H1 (cell line): Measurements from ENCODE around the gene HMGCS2. TPM values are rescaled to one million over a fixed set of nuclear protein-coding genes. Genes with fewer than 3 reads are reported as not detected.

Experiments used
- CTCF ChIA-PET: fragments of 300-600 bp; sonication (Branson Sonifier 250); formaldehyde crosslinking; loops from one replicate; lab custom pipeline; 2021; ENCODE audit not compliant: partially characterized antibody; lab: Charles Lee
- POLR2A ChIA-PET: fragments of 300-600 bp; sonication (Branson Sonifier 250); formaldehyde crosslinking; loops from one replicate; lab custom pipeline; 2021; ENCODE audit warnings: inconsistent platforms; ENCODE audit not compliant: partially characterized antibody; lab: Charles Lee
- DNase-seq, 2 experiments: peaks; one replicate each; pipeline versions ENCODE4 v3.0.0 to v3.0.0-alpha.2; 2010 to 2022; ENCODE audit warnings: low spot score in 2 of 2, low read depth in 1 of 2, mixed read lengths in 1 of 2
- FAIRE-seq: peaks from 2 replicates; lab custom pipeline; 2011; peaks lifted over from hg19 to GRCh38; lab: Jason Lieb, UNC
- H2AFZ ChIP-seq: 2 replicates; pipeline ENCODE4 v1.8.1; 2012; ENCODE audit warnings: low read length, inconsistent platforms
- H2AK5ac ChIP-seq: 2 replicates; pipeline ENCODE4 v1.6.1; 2013; ENCODE audit warnings: low read depth, low read length
- H2BK120ac ChIP-seq: replicated peaks from 2 replicates; pipeline ENCODE3; 2013; ENCODE audit warnings: low read depth, low read length, inconsistent platforms
- H2BK12ac ChIP-seq: 2 replicates; pipeline ENCODE4 v1.6.1; 2013; ENCODE audit warnings: low read depth, low read length
- H2BK15ac ChIP-seq: 2 replicates; pipeline ENCODE4 v1.6.1; 2013; ENCODE audit warnings: low read length
- H2BK20ac ChIP-seq: 2 replicates; pipeline ENCODE4 v1.6.1; 2013; ENCODE audit warnings: low read length
- H2BK5ac ChIP-seq: 2 replicates; pipeline ENCODE4 v1.6.1; 2013; ENCODE audit warnings: low read depth, low read length
- H3K14ac ChIP-seq: 2 replicates; pipeline ENCODE4 v1.6.1; 2013; ENCODE audit warnings: inconsistent platforms; ENCODE audit not compliant: insufficient read length
- H3K18ac ChIP-seq: 2 replicates; pipeline ENCODE4 v1.6.1; 2013; ENCODE audit warnings: low read length; ENCODE audit errors: extremely low read depth
- H3K23ac ChIP-seq: 2 replicates; pipeline ENCODE4 v1.6.1; 2013; ENCODE audit warnings: inconsistent platforms; ENCODE audit not compliant: insufficient read length
- H3K23me2 ChIP-seq: 2 replicates; pipeline ENCODE4 v1.6.1; 2013; ENCODE audit warnings: low read depth, low read length
- H3K27ac ChIP-seq: 2 replicates; pipeline ENCODE4 v1.6.1; 2011; ENCODE audit warnings: low read depth, low read length, inconsistent platforms
- H3K27me3 ChIP-seq, 4 experiments: replicated peaks in 1 of 4; 1 replicate in 1 of 4; 2 replicates in 3 of 4; pipeline versions ENCODE4 v1.6.1 to v1.8.1; 2011 to 2013; ENCODE audit warnings: low read length in 3 of 4, mild to moderate bottlenecking in 3 of 4, inconsistent platforms in 2 of 4, mixed read lengths in 2 of 4, moderate library complexity in 1 of 4; ENCODE audit not compliant: control insufficient read depth in 3 of 4, insufficient read depth in 3 of 4; ENCODE audit errors: extremely low read depth in 1 of 4
- H3K36me3 ChIP-seq, 4 experiments: 2 replicates each; pipeline versions ENCODE4 v1.6.1 to v1.8.1; 2011 to 2013; ENCODE audit warnings: mild to moderate bottlenecking in 4 of 4, low read length in 3 of 4, moderate library complexity in 2 of 4, control low read depth in 1 of 4, inconsistent platforms in 1 of 4; ENCODE audit not compliant: insufficient read depth in 4 of 4, control insufficient read depth in 2 of 4
- H3K4ac ChIP-seq: replicated peaks from 2 replicates; pipeline ENCODE3; 2013; ENCODE audit warnings: low read length, low read depth, mixed read lengths, inconsistent platforms; ENCODE audit not compliant: insufficient read length
- H3K4me1 ChIP-seq, 4 experiments: replicated peaks in 1 of 4; 1 replicate in 1 of 4; 2 replicates in 3 of 4; pipeline versions ENCODE4 v1.6.1 to v1.8.1; 2011 to 2013; ENCODE audit warnings: low read length in 3 of 4, inconsistent platforms in 2 of 4, mixed read lengths in 1 of 4; ENCODE audit not compliant: insufficient read depth in 4 of 4, control insufficient read depth in 3 of 4
- H3K4me2 ChIP-seq, 2 experiments: 2 replicates each; pipeline versions ENCODE4 v1.6.1 to v1.8.1; 2011 to 2013; ENCODE audit warnings: low read depth in 2 of 2, low read length in 2 of 2, control low read depth in 1 of 2, inconsistent platforms in 1 of 2, mild to moderate bottlenecking in 1 of 2; ENCODE audit not compliant: insufficient read depth in 1 of 2
- H3K4me3 ChIP-seq, 4 experiments: fragments of 200-600, 300-600 bp in 1 of 4; sonication (generic), shearing (Covaris generic), sonication (Bioruptor Twin) in 1 of 4; 2 replicates each; pipeline versions ENCODE4 v1.5.1 to v1.8.1; 2011 to 2016; ENCODE audit warnings: low read length in 4 of 4, low read depth in 3 of 4, control low read depth in 2 of 4, inconsistent platforms in 2 of 4, mild to moderate bottlenecking in 2 of 4, mixed read lengths in 1 of 4, moderate library complexity in 1 of 4; ENCODE audit not compliant: insufficient read depth in 2 of 4; ENCODE audit errors: extremely low read depth in 1 of 4
- H3K56ac ChIP-seq: replicated peaks from 2 replicates; pipeline ENCODE3; 2013; ENCODE audit warnings: low read depth, mild to moderate bottlenecking, mixed read lengths, low read length, inconsistent platforms; ENCODE audit not compliant: insufficient read length
- H3K79me1 ChIP-seq: 2 replicates; pipeline ENCODE4 v1.6.1; 2013; ENCODE audit warnings: low read depth, low read length, control low read depth
- H3K79me2 ChIP-seq, 2 experiments: 2 replicates each; pipeline versions ENCODE4 v1.6.1 to v1.8.1; 2012 to 2013; ENCODE audit warnings: low read length in 2 of 2, mild to moderate bottlenecking in 2 of 2, inconsistent platforms in 1 of 2; ENCODE audit not compliant: insufficient read depth in 2 of 2, control insufficient read depth in 1 of 2
- H3K9ac ChIP-seq, 4 experiments: replicated peaks in 1 of 4; 1 replicate in 1 of 4; 2 replicates in 3 of 4; pipeline versions ENCODE4 v1.6.1 to v1.8.1; 2011 to 2013; ENCODE audit warnings: low read depth in 3 of 4, low read length in 3 of 4, control low read depth in 2 of 4, mild to moderate bottlenecking in 2 of 4, moderate library complexity in 2 of 4, inconsistent platforms in 1 of 4; ENCODE audit errors: extremely low read depth in 1 of 4
- H3K9me3 ChIP-seq, 2 experiments: 2 replicates each; pipeline versions ENCODE4 v1.6.1 to v1.8.1; 2012 to 2013; ENCODE audit warnings: mild to moderate bottlenecking in 2 of 2, moderate library complexity in 2 of 2, control low read depth in 1 of 2, inconsistent platforms in 1 of 2, low read depth in 1 of 2, low read length in 1 of 2, mixed read lengths in 1 of 2; ENCODE audit not compliant: insufficient read depth in 2 of 2
- H4K20me1 ChIP-seq, 2 experiments: replicated peaks in 1 of 2; 2 replicates each; pipeline versions ENCODE3 to v1.8.1; 2011 to 2013; ENCODE audit warnings: inconsistent platforms in 2 of 2, low read length in 2 of 2, mild to moderate bottlenecking in 1 of 2; ENCODE audit not compliant: insufficient read depth in 2 of 2, control insufficient read depth in 1 of 2
- H4K5ac ChIP-seq: 2 replicates; pipeline ENCODE4 v1.6.1; 2013; ENCODE audit warnings: low read length, low read depth, mixed read lengths, inconsistent platforms; ENCODE audit not compliant: insufficient read length
- H4K8ac ChIP-seq: 2 replicates; pipeline ENCODE4 v1.8.0; 2013; ENCODE audit warnings: mild to moderate bottlenecking, moderate library complexity, low read length, inconsistent platforms; ENCODE audit not compliant: insufficient read depth; ENCODE audit errors: extremely low read depth
- H4K91ac ChIP-seq: replicated peaks from 2 replicates; pipeline ENCODE3; 2013; ENCODE audit warnings: low read length, mixed read lengths, inconsistent platforms; ENCODE audit not compliant: insufficient read length
- ASH2L ChIP-seq: fragments of 200-600, 300-600 bp; sonication (generic); IDR thresholded peaks from one replicate; pipeline ENCODE4 v1.7.1; 2017; ENCODE audit warnings: low read length
- ATF3 ChIP-seq: IDR thresholded peaks from 2 replicates; pipeline ENCODE4 v1.6.1; 2011; ENCODE audit warnings: low read depth, mild to moderate bottlenecking, low read length; ENCODE audit not compliant: insufficient read depth
- CBX5 ChIP-seq: fragments of 300-800, 300-1000 bp; sonication (generic); IDR thresholded peaks from 2 replicates; pipeline ENCODE4 v1.7.1; 2016; ENCODE audit warnings: antibody characterized with exemption, low read length, low read depth
- CHD1 ChIP-seq: IDR thresholded peaks from 2 replicates; pipeline ENCODE4 v1.6.1; 2012; ENCODE audit warnings: low read depth, low read length, improper control_type of control experiment
- EP300 ChIP-seq, 2 experiments: IDR thresholded peaks; 1 replicate in 1 of 2; 2 replicates in 1 of 2; pipeline ENCODE4 v1.6.1; 2011 to 2012; ENCODE audit warnings: low read depth in 2 of 2, low read length in 2 of 2, mild to moderate bottlenecking in 2 of 2, borderline replicate concordance in 1 of 2, inconsistent platforms in 1 of 2, moderate library complexity in 1 of 2
- POLR2AphosphoS5 ChIP-seq: IDR thresholded peaks from 2 replicates; pipeline ENCODE4 v1.6.1; 2011; ENCODE audit warnings: low read depth, low read length
- RBBP5 ChIP-seq: IDR thresholded peaks from 2 replicates; pipeline ENCODE4 v1.7.1; 2012; ENCODE audit warnings: low read depth, mild to moderate bottlenecking, inconsistent platforms, low read length, moderate library complexity, borderline replicate concordance
- SP1 ChIP-seq: IDR thresholded peaks from 2 replicates; pipeline ENCODE4 v1.6.1; 2011; ENCODE audit warnings: low read depth, low read length
- SRF ChIP-seq: IDR thresholded peaks from 2 replicates; pipeline ENCODE4 v1.6.1; 2011; ENCODE audit warnings: mild to moderate bottlenecking, low read depth, low read length, moderate library complexity
- WGBS, 2 experiments: shearing (Covaris generic) in 1 of 2; methylation state at CpG; one replicate each; pipeline versions ENCODE4 v1.1.6 to v1.1.7; 2013 to 2015; ENCODE audit warnings: low lambda C conversion rate in 2 of 2, mixed read lengths in 2 of 2, inconsistent platforms in 1 of 2, low coverage in 1 of 2, missing lambda C conversion rate in 1 of 2; ENCODE audit not compliant: insufficient replicate concordance in 2 of 2, insufficient coverage in 1 of 2, insufficient read length in 1 of 2; ENCODE audit errors: extremely low coverage in 1 of 2, missing lambda C conversion rate in 1 of 2; 5-methylcytosine and 5-hydroxymethylcytosine counted together
- polyA plus RNA-seq, 7 experiments: library from polyadenylated mRNA; depleted of rRNA in 3 of 7; stranded (reverse) in 5 of 7; unstranded in 2 of 7; fragments of >200 nt in 5 of 7; fragments of 200-250 nt in 2 of 7; gene quantifications; 1 replicate in 5 of 7; 2 replicates in 1 of 7; 4 replicates in 1 of 7; pipeline versions ENCODE4 v1.2.1 to v1.2.3, GENCODE V29; 2011 to 2013; ENCODE audit warnings: missing spikeins in 2 of 7, mixed read lengths in 2 of 7
- total RNA-seq: library from RNA; stranded (reverse); fragmentation: NEBNext Ultra II Directional; extraction: Animal tissue kit (Norgen Biotek cat#: 25700); gene quantifications from 2 replicates; pipeline ENCODE4 v1.2.1, GENCODE V29; 2021

The HMGCS2 gene
- total and polyA plus RNA-seq, 2 of the 8 experiments (the other 6 are each of a cell fraction or from before 2014, with no cell fraction given) = not detected

DNA sequence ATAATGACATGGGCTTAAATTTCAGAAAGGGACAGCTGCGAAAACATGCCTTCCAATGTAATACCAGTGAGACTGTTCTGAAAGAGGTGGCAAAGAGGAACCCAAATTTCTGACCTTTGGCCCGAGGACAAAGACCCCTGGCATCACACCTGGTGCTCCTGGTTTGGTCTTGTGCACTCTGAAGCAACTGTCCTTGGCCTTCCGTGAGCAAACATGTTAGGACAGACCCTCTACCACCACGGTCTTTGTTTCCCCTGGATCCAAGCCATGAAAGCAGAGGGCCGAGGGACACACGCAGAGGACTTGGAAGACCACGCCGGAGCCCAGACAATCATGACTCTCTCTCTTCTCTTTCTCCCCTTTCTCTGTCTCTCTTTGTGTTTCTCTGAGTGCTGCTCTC is 36.5 kb upstream of the HMGCS2 start:
- no peak overlapping the region for H2BK5ac ChIP-seq

More for the DNA sequence above, 36.5 kb upstream of the HMGCS2 start:
- Histone ChIP-seq H3K23me2 (no peaks in the 10 kb centered on the region), H3K18ac (no peak overlapping the region), H3K79me2 (no peaks in the 10 kb centered on the region), H3K27me3 (no peaks in the 10 kb centered on the region; a peak in 2 of 7 replicates), H3K36me3 (no peaks in the 10 kb centered on the region), H4K20me1 (no peaks in the 10 kb centered on the region), H2AK5ac (no peak overlapping the region), H4K5ac (no peak overlapping the region), H3K9ac (no peak overlapping the region), H3K4ac (no peak overlapping the region), H2BK15ac (no peak overlapping the region), H3K4me1 (no peaks in the 10 kb centered on the region), H3K4me3 (no peak overlapping the region), H2BK120ac (no peak overlapping the region), H2BK20ac (no peak overlapping the region), H3K27ac (no peak overlapping the region), H2AFZ (no peak overlapping the region), H3K56ac (no peak overlapping the region), H3K14ac (no peak overlapping the region), H3K4me2 (no peak overlapping the region), H2BK12ac (no peak overlapping the region), H3K23ac (no peak overlapping the region), H3K9me3 (no peaks in the 10 kb centered on the region), H3K79me1 (no peaks in the 10 kb centered on the region), H4K8ac (no peak overlapping the region), H4K91ac (no peak overlapping the region)
- peak in 1 of 2 experiments; percentile 30 for DNase-seq
- TF ChIP-seq EP300 (IDR thresholded peaks at IDR 0.05; ENCODE audit: borderline replicate concordance in 1 of 2, low read depth in 2 of 2, low read length in 2 of 2) (no peak), RBBP5 (no peak), SP1 (no peak), CHD1 (no peak), CBX5 (no peak), ATF3 (no peak), SRF (no peak), POLR2AphosphoS5 (no peak), ASH2L (no peak)
- FAIRE-seq = no peak
- POLR2A ChIA-PET = no interaction called here
- CTCF ChIA-PET = interaction anchor here (0.8 to 9.0 kb wide), 2 partner anchors 10 to 22 kb away, joined by 3 to 76 read pairs; no protein-coding TSS in a partner anchor
- WGBS, 2 experiments = 79% methylated on average over 8 of the region's 8 CpGs; no CpG with 5 or more reads in 1 of the 2 experiments
